ENCODE measurements around the gene SLC35F1. TPM values are rescaled to one million over a fixed set of nuclear protein-coding genes. Genes with fewer than 3 reads are reported as not detected.

The SLC35F1 gene
- total RNA-seq, 1 experiment from 2014 or later: 4.3 TPM

DNA sequence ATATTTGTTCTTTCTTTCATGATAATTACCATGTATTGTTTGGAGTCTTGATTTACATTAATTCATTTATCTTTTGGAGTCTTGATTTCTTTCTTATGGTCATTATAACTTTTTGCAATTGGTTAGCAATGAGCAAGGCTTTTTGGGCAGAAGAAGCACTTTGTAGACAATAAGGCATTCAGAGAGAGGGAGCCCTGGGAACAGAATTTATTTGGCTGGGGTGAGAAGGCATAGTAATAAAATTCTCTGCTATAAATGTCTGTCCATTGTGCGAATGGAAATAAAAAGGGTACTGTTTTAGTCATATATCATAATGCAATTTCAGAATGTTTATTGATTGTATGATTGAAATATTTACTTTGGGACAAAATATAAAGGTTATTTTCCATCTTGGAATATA is 147.0 kb downstream of the SLC35F1 start:
- H3K4me2 ChIP-seq (ENCODE audit: insufficient read depth, insufficient read length, low read length): no peak overlapping the region
- no peaks in the 10 kb centered on the region for H4K20me1 ChIP-seq (ENCODE audit: control insufficient read depth, insufficient read depth, insufficient read length)
- H3K27me3 Mint-ChIP-seq (ENCODE audit: low read depth): no peaks in the 10 kb centered on the region
- no peak overlapping the region for H4K5ac ChIP-seq (ENCODE audit: insufficient read length, low read depth, low read length)
- no peak overlapping the region for H4K91ac ChIP-seq (ENCODE audit: insufficient read length, low read depth, low read length)
- H3K9me3 Mint-ChIP-seq: no peaks in the 10 kb centered on the region
- H3K27ac ChIP-seq (ENCODE audit: insufficient read length, low read depth, low read length): no peak overlapping the region
- H2BK5ac ChIP-seq (ENCODE audit: insufficient read length, low read length): no peak overlapping the region
- H3K27ac Mint-ChIP-seq: peak overlapping the region in 1 of 3 experiments; percentile 81; a peak in 1 of 7 replicates
- H3K9ac ChIP-seq (ENCODE audit: extremely low read depth, insufficient read length, low read length): no peak overlapping the region
- no peak overlapping the region for H2BK120ac ChIP-seq (ENCODE audit: low read depth, low read length, poor library complexity, severe bottlenecking)
- H3K23ac ChIP-seq (ENCODE audit: insufficient read length, low read depth, low read length): no peak overlapping the region
- no peak overlapping the region for H3K56ac ChIP-seq (ENCODE audit: insufficient read length, low read depth, low read length)
- H3K4me1 Mint-ChIP-seq: no peaks in the 10 kb centered on the region
- H3K27me3 ChIP-seq (ENCODE audit: insufficient read depth, low read length): no peaks in the 10 kb centered on the region
- DNase-seq: no peak
- no peak overlapping the region for H3K18ac ChIP-seq (ENCODE audit: insufficient read length, low read depth, low read length)
- H3K14ac ChIP-seq (ENCODE audit: insufficient read depth, low read length): no peak overlapping the region
- no peaks in the 10 kb centered on the region for H3K9me3 ChIP-seq (ENCODE audit: control insufficient read depth, low read depth, low read length)
- H4K8ac ChIP-seq (replicated peaks; ENCODE audit: insufficient read length, low read depth, low read length): no peak overlapping the region
- no peak overlapping the region for H3K4me3 Mint-ChIP-seq
- H3K4me1 ChIP-seq (ENCODE audit: insufficient read depth, low read length): no peaks in the 10 kb centered on the region; the same call in 1 of the 2 replicates
- H3K79me1 ChIP-seq (ENCODE audit: insufficient read depth, low read depth, low read length, poor library complexity, severe bottlenecking): no peaks in the 10 kb centered on the region
- no peak overlapping the region for H2BK12ac ChIP-seq (ENCODE audit: insufficient read length, low read depth, low read length)
- H2AFZ ChIP-seq (ENCODE audit: low read length): no peak overlapping the region
- H2AK5ac ChIP-seq (ENCODE audit: insufficient read length, low read length): no peak overlapping the region
- WGBS (ENCODE audit: extremely low coverage, insufficient read length, low lambda C conversion rate): no CpG with 5 or more reads among the region's 1 CpG
- no peak overlapping the region for H2BK20ac ChIP-seq (ENCODE audit: low read depth, low read length, poor library complexity, severe bottlenecking)
- TF ChIP-seq, protein P1, sequence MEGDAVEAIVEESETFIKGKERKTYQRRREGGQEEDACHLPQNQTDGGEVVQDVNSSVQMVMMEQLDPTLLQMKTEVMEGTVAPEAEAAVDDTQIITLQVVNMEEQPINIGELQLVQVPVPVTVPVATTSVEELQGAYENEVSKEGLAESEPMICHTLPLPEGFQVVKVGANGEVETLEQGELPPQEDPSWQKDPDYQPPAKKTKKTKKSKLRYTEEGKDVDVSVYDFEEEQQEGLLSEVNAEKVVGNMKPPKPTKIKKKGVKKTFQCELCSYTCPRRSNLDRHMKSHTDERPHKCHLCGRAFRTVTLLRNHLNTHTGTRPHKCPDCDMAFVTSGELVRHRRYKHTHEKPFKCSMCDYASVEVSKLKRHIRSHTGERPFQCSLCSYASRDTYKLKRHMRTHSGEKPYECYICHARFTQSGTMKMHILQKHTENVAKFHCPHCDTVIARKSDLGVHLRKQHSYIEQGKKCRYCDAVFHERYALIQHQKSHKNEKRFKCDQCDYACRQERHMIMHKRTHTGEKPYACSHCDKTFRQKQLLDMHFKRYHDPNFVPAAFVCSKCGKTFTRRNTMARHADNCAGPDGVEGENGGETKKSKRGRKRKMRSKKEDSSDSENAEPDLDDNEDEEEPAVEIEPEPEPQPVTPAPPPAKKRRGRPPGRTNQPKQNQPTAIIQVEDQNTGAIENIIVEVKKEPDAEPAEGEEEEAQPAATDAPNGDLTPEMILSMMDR (conservative IDR thresholded peaks at IDR 0.05): no peak
- no peak overlapping the region for H3K4ac ChIP-seq (ENCODE audit: low read depth, low read length)
- no peaks in the 10 kb centered on the region for H3K36me3 Mint-ChIP-seq (ENCODE audit: insufficient read depth in 1 of 3, low read depth in 3 of 3)
- no peaks in the 10 kb centered on the region for H3K79me2 ChIP-seq (ENCODE audit: insufficient read depth, low read length)
- no peak overlapping the region for H3T11ph ChIP-seq (ENCODE audit: low read length)
- no peaks in the 10 kb centered on the region for H3K23me2 ChIP-seq (ENCODE audit: insufficient read length, low read depth, low read length, poor library complexity, severe bottlenecking)
- H2BK15ac ChIP-seq (ENCODE audit: low read depth, low read length): no peak overlapping the region
